ENCODE data around the gene AAMDC.
A peak's percentile ranks its signal among the peaks of the same experiment; 100 is the strongest.

AAMDC gene

GRCh38 chr11:77820565-77821348, at the start of gene AAMDC, which contains the start of gene RSF1:
Gene AAMDC, plus strand, starts transcription at chr11:77821144. Its CDS starts 21,353 bp downstream, at chr11:77842497.
Gene RSF1, minus strand, starts transcription at chr11:77820722. Its CDS starts 8 bp downstream, at chr11:77820714.
- DNase-seq: peak; percentile 98

GRCh38 chr11:77775936-77776335, 45.0 kb upstream of the AAMDC start:
- no peak for DNase-seq

- no peak for DNase-seq
Measured at GRCh38 chr11:77776455-77776854, 44.5 kb upstream of the AAMDC start.

GRCh38 chr11:77778118-77778517, 42.8 kb upstream of the AAMDC start:
- DNase-seq: no peak

GRCh38 chr11:77778549-77778948, 42.4 kb upstream of the AAMDC start:
- no peak for DNase-seq

GRCh38 chr11:77779935-77780334, 41.0 kb upstream of the AAMDC start:
- DNase-seq: no peak

GRCh38 chr11:77783025-77783424, 37.9 kb upstream of the AAMDC start:
- no peak for DNase-seq

GRCh38 chr11:77784572-77784971, 36.4 kb upstream of the AAMDC start:
- DNase-seq: no peak

GRCh38 chr11:77789061-77789730, 31.7 kb upstream of the AAMDC start:
- no peak for DNase-seq

- DNase-seq: no peak
Measured at GRCh38 chr11:77789731-77790476, 31.0 kb upstream of the AAMDC start.

- no peak for DNase-seq
Measured at GRCh38 chr11:77791301-77791700, 29.6 kb upstream of the AAMDC start.

- no peak for DNase-seq
Measured at GRCh38 chr11:77793972-77794371, 27.0 kb upstream of the AAMDC start.

- DNase-seq: no peak
Measured at GRCh38 chr11:77799338-77799737, 21.6 kb upstream of the AAMDC start.

GRCh38 chr11:77800449-77800848, 20.5 kb upstream of the AAMDC start:
- DNase-seq: no peak

- DNase-seq: no peak
Measured at GRCh38 chr11:77801477-77801876, 19.5 kb upstream of the AAMDC start.

GRCh38 chr11:77806415-77806814, 14.5 kb upstream of the AAMDC start:
- no peak for DNase-seq

- no peak for DNase-seq
Measured at GRCh38 chr11:77806993-77807392, 14.0 kb upstream of the AAMDC start.

GRCh38 chr11:77813256-77813655, 7.7 kb upstream of the AAMDC start:
- DNase-seq: no peak

- DNase-seq: no peak
Measured at GRCh38 chr11:77814848-77815247, 6.1 kb upstream of the AAMDC start.

- no peak for DNase-seq
Measured at GRCh38 chr11:77815459-77815858, 5.5 kb upstream of the AAMDC start.

- DNase-seq: peak; percentile 93
Measured at GRCh38 chr11:77819411-77819920, 1.5 kb upstream of the AAMDC start.

- peak; percentile 49 for DNase-seq
Measured at GRCh38 chr11:77819921-77820564, 901 bp upstream of the AAMDC start.

- no peak for DNase-seq
Measured at GRCh38 chr11:77821349-77821851, 456 bp downstream of the AAMDC start.

All from NCI-H1105 treated with DMSO at 0.1 percent for 48 hours (cell line).